ENCODE results near the gene SLC9A1. TPM values are rescaled to one million over a fixed set of nuclear protein-coding genes. Genes with fewer than 3 reads are reported as not detected.

SLC9A1 gene
- polyA plus RNA-seq, 3 donors from 2014 or later: 3.2 to 17.3 (median 3.7) TPM

GRCh38 chr1:27102707-27103468 lies 52.0 kb downstream of the SLC9A1 start:
- no peak overlapping the region for H3K4me3 Mint-ChIP-seq
- DNase-seq: peak; percentile 64 to 72 (median 68)
- no peaks in the 10 kb centered on the region for H3K9me3 Mint-ChIP-seq
- H3K27me3 Mint-ChIP-seq (ENCODE audit: low read depth in 3 of 3): peaks cover 0 to 4% (median 2%) of the 10 kb centered on the region in 3 donors
- peaks cover 0 to 12% (median 3%) of the 10 kb centered on the region in 3 donors for H3K36me3 Mint-ChIP-seq
- peaks cover 5 to 15% of the 10 kb centered on the region in 2 donors for H3K4me1 Mint-ChIP-seq
- no peak overlapping the region for H3K27ac Mint-ChIP-seq

GRCh38 chr1:27102134-27102706 lies 52.7 kb downstream of the SLC9A1 start:
- Mint-ChIP-seq H3K27ac (no peak overlapping the region), H3K4me1 (peaks cover 5 to 15% of the 10 kb centered on the region in 2 donors), H3K4me3 (no peak overlapping the region)

GRCh38 chr1:27101696-27102095 lies 53.2 kb downstream of the SLC9A1 start:
- Mint-ChIP-seq H3K36me3 (peaks cover 0 to 8% (median 3%) of the 10 kb centered on the region in 3 donors), H3K27ac (no peak overlapping the region), H3K4me1 (peaks cover 5 to 15% of the 10 kb centered on the region in 2 donors), H3K4me3 (no peak overlapping the region), H3K9me3 (no peaks in the 10 kb centered on the region), H3K27me3 (ENCODE audit: low read depth in 3 of 3) (peaks cover 0 to 4% (median 2%) of the 10 kb centered on the region in 3 donors)
- no peak for DNase-seq

More at GRCh38 chr1:27102134-27102706, 52.7 kb downstream of the SLC9A1 start:
- Mint-ChIP-seq H3K9me3 (no peaks in the 10 kb centered on the region), H3K36me3 (peaks cover 0 to 11% (median 3%) of the 10 kb centered on the region in 3 donors), H3K27me3 (ENCODE audit: low read depth in 3 of 3) (peaks cover 0 to 4% (median 2%) of the 10 kb centered on the region in 3 donors)
- DNase-seq: no peak

- H3K27me3 Mint-ChIP-seq (ENCODE audit: low read depth in 3 of 3): peaks cover 0 to 3% (median 0%) of the 10 kb centered on the region in 3 donors
- peak overlapping the region in 1 of 6 donors; percentile 52 for H3K27ac Mint-ChIP-seq
- no peak overlapping the region for H3K4me3 Mint-ChIP-seq
- H3K36me3 Mint-ChIP-seq: peaks cover 0 to 5% (median 0%) of the 10 kb centered on the region in 3 donors
- no peak for DNase-seq
- peaks cover 5 to 15% of the 10 kb centered on the region in 2 donors for H3K4me1 Mint-ChIP-seq
- H3K9me3 Mint-ChIP-seq: no peaks in the 10 kb centered on the region
Measured at GRCh38 chr1:27101054-27101491, 53.9 kb downstream of the SLC9A1 start.

- Mint-ChIP-seq H3K9me3 (no peaks in the 10 kb centered on the region), H3K27ac (no peak overlapping the region), H3K4me1 (peaks cover 5 to 15% of the 10 kb centered on the region in 2 donors), H3K4me3 (no peak overlapping the region), H3K36me3 (peaks cover 0 to under 1% (median 0%) of the 10 kb centered on the region in 3 donors), H3K27me3 (ENCODE audit: low read depth in 3 of 3) (peaks cover 0 to 3% (median 0%) of the 10 kb centered on the region in 3 donors)
- DNase-seq: no peak
Measured at GRCh38 chr1:27100335-27101053, 54.4 kb downstream of the SLC9A1 start.

- H3K27me3 Mint-ChIP-seq (ENCODE audit: low read depth in 3 of 3): peaks cover 0 to 3% (median 0%) of the 10 kb centered on the region in 3 donors
- H3K36me3 Mint-ChIP-seq: no peaks in the 10 kb centered on the region
- peak; percentile 14 to 51 (median 28) for DNase-seq
- H3K27ac Mint-ChIP-seq: peak overlapping the region in 5 of 6 donors; percentile 56 to 91 (median 78)
- no peaks in the 10 kb centered on the region for H3K9me3 Mint-ChIP-seq
- H3K4me3 Mint-ChIP-seq: peak overlapping the region in 2 of 5 donors; percentile 27 to 60
- peaks cover 5 to 15% of the 10 kb centered on the region in 2 donors for H3K4me1 Mint-ChIP-seq
Measured at GRCh38 chr1:27099587-27100334, 55.2 kb downstream of the SLC9A1 start.

GRCh38 chr1:27099135-27099586 lies 55.8 kb downstream of the SLC9A1 start:
- Mint-ChIP-seq H3K36me3 (no peaks in the 10 kb centered on the region), H3K27me3 (ENCODE audit: low read depth in 3 of 3) (peaks cover 0 to 3% (median 0%) of the 10 kb centered on the region in 3 donors), H3K4me3 (peak overlapping the region in 2 of 5 donors; percentile 27 to 60), H3K4me1 (peaks cover 5 to 15% of the 10 kb centered on the region in 2 donors), H3K27ac (peak overlapping the region in 5 of 6 donors; percentile 56 to 91 (median 78)), H3K9me3 (no peaks in the 10 kb centered on the region)
- no peak for DNase-seq

GRCh38 chr1:27098431-27099134 lies 56.3 kb downstream of the SLC9A1 start:
- Mint-ChIP-seq H3K27ac (peak overlapping the region in 5 of 6 donors; percentile 51 to 91 (median 78)), H3K4me1 (peaks cover 5 to 15% of the 10 kb centered on the region in 2 donors), H3K36me3 (no peaks in the 10 kb centered on the region), H3K9me3 (no peaks in the 10 kb centered on the region), H3K4me3 (peak overlapping the region in 3 of 5 donors; percentile 42 to 71 (median 60)), H3K27me3 (ENCODE audit: low read depth in 3 of 3) (peaks cover 0 to 3% (median 0%) of the 10 kb centered on the region in 3 donors)
- peak in 2 of 3 donors; percentile 26 to 39 for DNase-seq

GRCh38 chr1:27097484-27097917 lies 57.4 kb downstream of the SLC9A1 start:
- no peak overlapping the region for H3K27ac Mint-ChIP-seq
- peaks cover 5 to 15% of the 10 kb centered on the region in 2 donors for H3K4me1 Mint-ChIP-seq
- no peaks in the 10 kb centered on the region for H3K9me3 Mint-ChIP-seq
- peak overlapping the region in 1 of 5 donors; percentile 29 for H3K4me3 Mint-ChIP-seq
- H3K36me3 Mint-ChIP-seq: no peaks in the 10 kb centered on the region
- peaks cover 0 to 3% (median 0%) of the 10 kb centered on the region in 3 donors for H3K27me3 Mint-ChIP-seq (ENCODE audit: low read depth in 3 of 3)
- DNase-seq: peak; percentile 64 to 71 (median 65)

- Mint-ChIP-seq H3K27me3 (ENCODE audit: low read depth in 3 of 3) (peaks cover 0 to 3% (median 0%) of the 10 kb centered on the region in 3 donors), H3K4me3 (no peak overlapping the region), H3K9me3 (no peaks in the 10 kb centered on the region), H3K27ac (no peak overlapping the region), H3K36me3 (no peaks in the 10 kb centered on the region), H3K4me1 (peaks cover 5 to 15% of the 10 kb centered on the region in 2 donors)
- no peak for DNase-seq
Measured at GRCh38 chr1:27095576-27095975, 59.3 kb downstream of the SLC9A1 start.

- no peaks in the 10 kb centered on the region for H3K9me3 Mint-ChIP-seq
- DNase-seq: no peak
- no peaks in the 10 kb centered on the region for H3K27me3 Mint-ChIP-seq (ENCODE audit: low read depth in 3 of 3)
- H3K36me3 Mint-ChIP-seq: no peaks in the 10 kb centered on the region
- no peak overlapping the region for H3K27ac Mint-ChIP-seq
- no peak overlapping the region for H3K4me3 Mint-ChIP-seq
- no peaks in the 10 kb centered on the region for H3K4me1 Mint-ChIP-seq
Measured at GRCh38 chr1:27092888-27093287, 62.0 kb downstream of the SLC9A1 start.

GRCh38 chr1:27090911-27091310 lies 64.0 kb downstream of the SLC9A1 start:
- no peak for DNase-seq
- peaks cover 0 to 3% of the 10 kb centered on the region in 2 donors for H3K4me1 Mint-ChIP-seq
- H3K27me3 Mint-ChIP-seq (ENCODE audit: low read depth in 3 of 3): peaks cover 3 to 8% (median 5%) of the 10 kb centered on the region in 3 donors
- H3K9me3 Mint-ChIP-seq: peaks cover 0 to 2% (median 0%) of the 10 kb centered on the region in 6 donors
- no peak overlapping the region for H3K4me3 Mint-ChIP-seq
- H3K36me3 Mint-ChIP-seq: no peaks in the 10 kb centered on the region
- no peak overlapping the region for H3K27ac Mint-ChIP-seq

Data from immature natural killer cell (primary cell).